ENCODE data around the gene FAM162A. TPM values are rescaled to one million over a fixed set of nuclear protein-coding genes. Genes with fewer than 3 reads are reported as not detected.

The FAM162A gene
- total RNA-seq, 1 experiment from 2014 or later: 83.9 TPM

DNA sequence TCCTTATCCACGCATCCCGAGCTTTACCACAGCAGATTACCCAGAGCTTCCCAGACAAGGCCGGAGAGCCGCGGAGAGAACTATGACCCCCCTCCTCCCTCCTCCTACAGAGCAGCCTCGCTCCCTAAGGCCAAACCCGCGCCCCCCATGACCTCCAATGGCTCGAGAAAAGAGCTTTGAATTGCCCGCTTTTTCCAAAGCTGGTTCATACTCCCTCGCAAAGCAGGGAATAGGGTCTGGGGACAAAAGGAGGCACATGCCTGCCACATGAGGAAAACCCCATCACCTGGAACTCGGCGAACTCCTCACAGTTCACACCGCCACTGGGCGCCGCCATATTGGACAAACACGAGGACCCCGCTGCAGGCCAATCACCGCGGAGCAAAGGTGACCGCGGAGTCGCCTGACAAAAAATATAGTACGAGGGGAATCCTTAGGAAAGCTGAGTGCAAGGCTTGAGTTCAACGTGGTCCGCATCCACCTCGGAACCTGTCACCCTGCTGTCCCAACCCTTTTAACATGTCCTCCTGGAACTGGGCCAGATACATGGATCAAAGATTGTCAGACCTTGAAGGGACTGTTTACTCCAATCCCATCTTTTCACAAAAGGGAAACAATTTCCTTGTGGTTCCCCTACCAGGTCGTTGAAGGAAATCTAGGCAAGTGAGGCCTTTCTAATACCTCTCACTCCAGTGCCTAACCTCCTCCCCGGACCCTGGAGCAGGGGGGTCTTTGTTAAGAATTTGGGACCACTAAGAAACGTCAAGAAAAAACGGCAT lies 905 bp upstream of the FAM162A start, which contains the start of gene MIX23 (continued):
- TF ChIP-seq SMAD4 (CRISPR knock-in tag; IDR thresholded peaks at IDR 0.05) (no peak), SP1 (CRISPR knock-in tag; conservative IDR thresholded peaks at IDR 0.05) (no peak; the same call in 1 of the 2 replicates), JUN (CRISPR knock-in tag; IDR thresholded peaks at IDR 0.05) (no peak), TCF7 (CRISPR knock-in tag; IDR thresholded peaks at IDR 0.05; ENCODE audit: low read depth) (0 out of 2 replicates have a peak, but pooled peaks have one; percentile 31), FOXK1 (CRISPR knock-in tag; IDR thresholded peaks at IDR 0.05) (peak; percentile 65; the same call in 1 of the 2 replicates), ZNF232 (CRISPR knock-in tag; IDR thresholded peaks at IDR 0.05) (peak; percentile 70; the same call in 1 of the 2 replicates)
- TF ChIP-seq, protein P1, sequence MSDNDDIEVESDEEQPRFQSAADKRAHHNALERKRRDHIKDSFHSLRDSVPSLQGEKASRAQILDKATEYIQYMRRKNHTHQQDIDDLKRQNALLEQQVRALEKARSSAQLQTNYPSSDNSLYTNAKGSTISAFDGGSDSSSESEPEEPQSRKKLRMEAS (CRISPR knock-in tag; IDR thresholded peaks at IDR 0.05): peak; percentile 75; the same call in 1 of the 2 replicates
- TF ChIP-seq, protein P2, sequence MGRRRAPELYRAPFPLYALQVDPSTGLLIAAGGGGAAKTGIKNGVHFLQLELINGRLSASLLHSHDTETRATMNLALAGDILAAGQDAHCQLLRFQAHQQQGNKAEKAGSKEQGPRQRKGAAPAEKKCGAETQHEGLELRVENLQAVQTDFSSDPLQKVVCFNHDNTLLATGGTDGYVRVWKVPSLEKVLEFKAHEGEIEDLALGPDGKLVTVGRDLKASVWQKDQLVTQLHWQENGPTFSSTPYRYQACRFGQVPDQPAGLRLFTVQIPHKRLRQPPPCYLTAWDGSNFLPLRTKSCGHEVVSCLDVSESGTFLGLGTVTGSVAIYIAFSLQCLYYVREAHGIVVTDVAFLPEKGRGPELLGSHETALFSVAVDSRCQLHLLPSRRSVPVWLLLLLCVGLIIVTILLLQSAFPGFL (CRISPR knock-in tag; IDR thresholded peaks at IDR 0.05; ENCODE audit: borderline replicate concordance): no peak

DNA sequence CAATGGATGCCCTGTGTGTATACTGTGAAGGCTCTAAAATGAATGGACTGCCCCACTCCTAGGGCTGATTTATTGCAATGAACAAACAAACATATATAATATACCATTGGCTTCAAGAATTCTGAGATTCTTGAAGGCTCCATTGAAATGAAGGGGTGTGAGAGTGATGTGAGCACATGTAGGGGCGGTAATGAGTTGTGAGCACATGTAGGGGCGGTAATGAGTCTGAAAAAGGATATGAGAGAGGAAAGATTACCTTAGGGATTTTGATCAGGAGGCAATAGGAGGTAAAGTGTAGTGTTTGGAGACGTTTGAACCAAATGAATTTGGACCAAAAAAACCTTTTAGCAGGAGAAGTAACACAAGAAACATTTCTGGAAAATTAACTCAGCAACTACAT lies 3.7 kb downstream of the FAM162A start:
- H3K4me3 Mint-ChIP-seq: no peak overlapping the region
- H3K27ac Mint-ChIP-seq: no peak overlapping the region
- no peaks in the 10 kb centered on the region for H3K9me3 Mint-ChIP-seq
- H3K4me1 Mint-ChIP-seq: peaks cover 35% of the 10 kb centered on the region
- H3K27me3 Mint-ChIP-seq (ENCODE audit: low read depth): no peaks in the 10 kb centered on the region
- peaks cover 26% of the 10 kb centered on the region for H3K36me3 Mint-ChIP-seq
- DNase-seq (ENCODE audit: low spot score): no peak
- ChIA-PET CTCF (no interaction called here), POLR2A (no interaction called here)
- no peak for TF ChIP-seq EMX1 (CRISPR knock-in tag; IDR thresholded peaks at IDR 0.05)
- TF ChIP-seq ESRRA (CRISPR knock-in tag; IDR thresholded peaks at IDR 0.05; ENCODE audit: borderline replicate concordance): no peak
- TF ChIP-seq, protein P3, sequence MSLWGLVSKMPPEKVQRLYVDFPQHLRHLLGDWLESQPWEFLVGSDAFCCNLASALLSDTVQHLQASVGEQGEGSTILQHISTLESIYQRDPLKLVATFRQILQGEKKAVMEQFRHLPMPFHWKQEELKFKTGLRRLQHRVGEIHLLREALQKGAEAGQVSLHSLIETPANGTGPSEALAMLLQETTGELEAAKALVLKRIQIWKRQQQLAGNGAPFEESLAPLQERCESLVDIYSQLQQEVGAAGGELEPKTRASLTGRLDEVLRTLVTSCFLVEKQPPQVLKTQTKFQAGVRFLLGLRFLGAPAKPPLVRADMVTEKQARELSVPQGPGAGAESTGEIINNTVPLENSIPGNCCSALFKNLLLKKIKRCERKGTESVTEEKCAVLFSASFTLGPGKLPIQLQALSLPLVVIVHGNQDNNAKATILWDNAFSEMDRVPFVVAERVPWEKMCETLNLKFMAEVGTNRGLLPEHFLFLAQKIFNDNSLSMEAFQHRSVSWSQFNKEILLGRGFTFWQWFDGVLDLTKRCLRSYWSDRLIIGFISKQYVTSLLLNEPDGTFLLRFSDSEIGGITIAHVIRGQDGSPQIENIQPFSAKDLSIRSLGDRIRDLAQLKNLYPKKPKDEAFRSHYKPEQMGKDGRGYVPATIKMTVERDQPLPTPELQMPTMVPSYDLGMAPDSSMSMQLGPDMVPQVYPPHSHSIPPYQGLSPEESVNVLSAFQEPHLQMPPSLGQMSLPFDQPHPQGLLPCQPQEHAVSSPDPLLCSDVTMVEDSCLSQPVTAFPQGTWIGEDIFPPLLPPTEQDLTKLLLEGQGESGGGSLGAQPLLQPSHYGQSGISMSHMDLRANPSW (CRISPR knock-in tag; conservative IDR thresholded peaks at IDR 0.05; ENCODE audit: low read depth): no peak
- no peak for TF ChIP-seq GTF2I (CRISPR knock-in tag; conservative IDR thresholded peaks at IDR 0.05)
- no peak for TF ChIP-seq CREM (CRISPR knock-in tag; IDR thresholded peaks at IDR 0.05)
- TF ChIP-seq, protein P4, sequence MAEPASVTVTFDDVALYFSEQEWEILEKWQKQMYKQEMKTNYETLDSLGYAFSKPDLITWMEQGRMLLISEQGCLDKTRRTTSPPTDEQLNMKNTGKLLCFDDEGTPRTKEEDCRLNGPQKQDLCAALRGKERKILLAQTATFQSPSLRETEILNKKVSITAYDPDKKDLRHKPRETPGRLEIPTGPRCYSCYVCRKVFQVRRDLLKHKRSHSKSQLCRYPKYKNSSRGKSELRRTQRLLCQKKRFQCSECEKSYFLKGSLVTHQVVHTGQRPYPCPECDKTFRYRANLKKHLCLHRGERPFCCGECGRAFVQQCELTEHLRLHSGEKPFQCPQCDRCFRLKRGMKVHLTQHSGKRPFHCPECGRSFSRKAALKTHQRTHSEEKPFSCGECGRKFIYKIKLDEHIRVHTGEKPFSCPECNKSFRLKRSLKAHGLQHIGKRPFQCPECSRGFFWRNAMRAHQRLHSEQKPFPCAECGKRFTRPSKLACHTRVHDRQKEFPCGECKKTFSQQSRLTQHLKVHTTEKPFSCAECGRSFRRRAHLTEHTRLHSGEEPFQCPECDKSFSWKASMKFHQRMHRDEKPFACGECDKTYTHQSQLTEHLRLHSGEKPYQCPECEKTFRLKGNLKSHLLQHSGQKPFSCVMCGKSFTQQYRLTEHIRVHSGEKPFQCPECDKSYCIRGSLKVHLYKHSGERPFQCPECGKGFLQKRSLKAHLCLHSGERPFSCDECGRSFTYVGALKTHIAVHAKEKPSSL (CRISPR knock-in tag; conservative IDR thresholded peaks at IDR 0.05): no peak
- no peak for TF ChIP-seq ZBTB21 (CRISPR knock-in tag; IDR thresholded peaks at IDR 0.05; ENCODE audit: borderline replicate concordance)
- TF ChIP-seq, protein P5, sequence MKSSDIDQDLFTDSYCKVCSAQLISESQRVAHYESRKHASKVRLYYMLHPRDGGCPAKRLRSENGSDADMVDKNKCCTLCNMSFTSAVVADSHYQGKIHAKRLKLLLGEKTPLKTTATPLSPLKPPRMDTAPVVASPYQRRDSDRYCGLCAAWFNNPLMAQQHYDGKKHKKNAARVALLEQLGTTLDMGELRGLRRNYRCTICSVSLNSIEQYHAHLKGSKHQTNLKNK (CRISPR knock-in tag; IDR thresholded peaks at IDR 0.05): no peak
- TF ChIP-seq, protein P6, sequence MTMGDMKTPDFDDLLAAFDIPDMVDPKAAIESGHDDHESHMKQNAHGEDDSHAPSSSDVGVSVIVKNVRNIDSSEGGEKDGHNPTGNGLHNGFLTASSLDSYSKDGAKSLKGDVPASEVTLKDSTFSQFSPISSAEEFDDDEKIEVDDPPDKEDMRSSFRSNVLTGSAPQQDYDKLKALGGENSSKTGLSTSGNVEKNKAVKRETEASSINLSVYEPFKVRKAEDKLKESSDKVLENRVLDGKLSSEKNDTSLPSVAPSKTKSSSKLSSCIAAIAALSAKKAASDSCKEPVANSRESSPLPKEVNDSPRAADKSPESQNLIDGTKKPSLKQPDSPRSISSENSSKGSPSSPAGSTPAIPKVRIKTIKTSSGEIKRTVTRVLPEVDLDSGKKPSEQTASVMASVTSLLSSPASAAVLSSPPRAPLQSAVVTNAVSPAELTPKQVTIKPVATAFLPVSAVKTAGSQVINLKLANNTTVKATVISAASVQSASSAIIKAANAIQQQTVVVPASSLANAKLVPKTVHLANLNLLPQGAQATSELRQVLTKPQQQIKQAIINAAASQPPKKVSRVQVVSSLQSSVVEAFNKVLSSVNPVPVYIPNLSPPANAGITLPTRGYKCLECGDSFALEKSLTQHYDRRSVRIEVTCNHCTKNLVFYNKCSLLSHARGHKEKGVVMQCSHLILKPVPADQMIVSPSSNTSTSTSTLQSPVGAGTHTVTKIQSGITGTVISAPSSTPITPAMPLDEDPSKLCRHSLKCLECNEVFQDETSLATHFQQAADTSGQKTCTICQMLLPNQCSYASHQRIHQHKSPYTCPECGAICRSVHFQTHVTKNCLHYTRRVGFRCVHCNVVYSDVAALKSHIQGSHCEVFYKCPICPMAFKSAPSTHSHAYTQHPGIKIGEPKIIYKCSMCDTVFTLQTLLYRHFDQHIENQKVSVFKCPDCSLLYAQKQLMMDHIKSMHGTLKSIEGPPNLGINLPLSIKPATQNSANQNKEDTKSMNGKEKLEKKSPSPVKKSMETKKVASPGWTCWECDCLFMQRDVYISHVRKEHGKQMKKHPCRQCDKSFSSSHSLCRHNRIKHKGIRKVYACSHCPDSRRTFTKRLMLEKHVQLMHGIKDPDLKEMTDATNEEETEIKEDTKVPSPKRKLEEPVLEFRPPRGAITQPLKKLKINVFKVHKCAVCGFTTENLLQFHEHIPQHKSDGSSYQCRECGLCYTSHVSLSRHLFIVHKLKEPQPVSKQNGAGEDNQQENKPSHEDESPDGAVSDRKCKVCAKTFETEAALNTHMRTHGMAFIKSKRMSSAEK (CRISPR knock-in tag; IDR thresholded peaks at IDR 0.05; ENCODE audit: borderline replicate concordance): no peak
- TF ChIP-seq, protein P7, sequence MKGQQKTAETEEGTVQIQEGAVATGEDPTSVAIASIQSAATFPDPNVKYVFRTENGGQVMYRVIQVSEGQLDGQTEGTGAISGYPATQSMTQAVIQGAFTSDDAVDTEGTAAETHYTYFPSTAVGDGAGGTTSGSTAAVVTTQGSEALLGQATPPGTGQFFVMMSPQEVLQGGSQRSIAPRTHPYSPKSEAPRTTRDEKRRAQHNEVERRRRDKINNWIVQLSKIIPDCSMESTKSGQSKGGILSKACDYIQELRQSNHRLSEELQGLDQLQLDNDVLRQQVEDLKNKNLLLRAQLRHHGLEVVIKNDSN (CRISPR knock-in tag; IDR thresholded peaks at IDR 0.05): no peak
- TF ChIP-seq ZNF423 (CRISPR knock-in tag; IDR thresholded peaks at IDR 0.05): no peak
- no peak for ATAC-seq

Measured in WTC11 (cell line).